ENCODE measurements around the gene CADPS.

CADPS gene

GRCh38 chr3:62556121-62556815, 318.9 kb downstream of the CADPS start:
- DNase-seq (ENCODE audit: low spot score) = no peak

- DNase-seq (ENCODE audit: low spot score) = no peak
Observed at GRCh38 chr3:62554264-62554799, 320.9 kb downstream of the CADPS start.

DNA sequence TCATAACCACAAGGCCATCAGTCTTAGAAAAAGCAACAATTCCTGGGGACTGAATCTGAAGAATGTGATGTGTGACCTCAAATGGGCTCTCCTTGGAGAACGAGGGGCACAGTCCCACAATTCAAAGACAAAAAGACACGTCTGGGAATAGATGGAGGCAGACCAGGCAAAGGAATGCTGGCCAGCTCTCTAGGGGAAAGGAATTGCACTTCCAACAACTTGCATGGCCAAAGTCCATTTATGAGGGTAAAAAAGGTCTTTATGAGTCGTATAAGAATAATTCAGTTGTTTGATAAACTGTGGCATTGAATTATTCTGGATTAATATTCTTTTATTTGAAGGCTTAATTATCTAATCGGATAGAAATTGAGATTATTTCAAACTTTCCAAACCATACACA, 321.4 kb downstream of the CADPS start:
- DNase-seq (ENCODE audit: low spot score) = no peak

GRCh38 chr3:62551556-62551955, 323.7 kb downstream of the CADPS start:
- no peak for DNase-seq (ENCODE audit: low spot score)

- no peak for DNase-seq (ENCODE audit: low spot score)
Observed at GRCh38 chr3:62550439-62550838, 324.8 kb downstream of the CADPS start.

DNA sequence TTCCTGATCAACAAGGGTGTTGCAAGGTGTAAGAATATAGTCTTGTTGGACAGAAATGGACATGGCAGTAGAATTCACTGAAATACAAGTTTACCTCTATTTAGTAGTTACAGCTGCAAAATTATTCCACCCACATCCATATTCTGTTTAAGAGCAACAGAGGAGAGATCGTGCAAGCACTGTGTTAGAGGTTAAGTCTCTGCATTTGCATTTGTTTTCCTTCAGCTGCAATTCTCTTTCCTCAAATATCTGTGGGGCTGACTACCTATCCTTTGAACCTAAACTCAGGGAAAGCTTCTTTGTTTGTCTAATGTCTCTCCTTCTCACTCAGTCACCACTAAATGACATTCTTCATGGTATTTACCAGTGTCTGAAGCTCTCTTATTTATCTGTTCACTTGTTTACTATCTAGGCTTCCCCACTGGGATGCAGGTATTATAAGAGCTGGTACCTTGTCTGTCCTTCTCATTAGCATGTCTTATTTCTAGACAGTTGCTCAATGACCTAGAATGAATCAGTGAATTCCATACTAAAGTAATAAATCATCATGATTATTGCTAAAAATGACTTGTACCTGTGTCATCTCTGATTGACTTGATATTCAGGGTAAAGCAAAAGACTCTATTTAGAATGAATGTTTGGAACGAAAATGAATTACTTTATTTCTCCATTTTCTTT, 326.5 kb downstream of the CADPS start:
- no peak for DNase-seq (ENCODE audit: low spot score)

GRCh38 chr3:62546266-62546665, 328.9 kb downstream of the CADPS start:
- DNase-seq (ENCODE audit: low spot score) = no peak

GRCh38 chr3:62542185-62542584, 333.0 kb downstream of the CADPS start:
- no peak for DNase-seq (ENCODE audit: low spot score)

- DNase-seq (ENCODE audit: low spot score) = no peak
Observed at GRCh38 chr3:62539762-62540161, 335.5 kb downstream of the CADPS start.

DNA sequence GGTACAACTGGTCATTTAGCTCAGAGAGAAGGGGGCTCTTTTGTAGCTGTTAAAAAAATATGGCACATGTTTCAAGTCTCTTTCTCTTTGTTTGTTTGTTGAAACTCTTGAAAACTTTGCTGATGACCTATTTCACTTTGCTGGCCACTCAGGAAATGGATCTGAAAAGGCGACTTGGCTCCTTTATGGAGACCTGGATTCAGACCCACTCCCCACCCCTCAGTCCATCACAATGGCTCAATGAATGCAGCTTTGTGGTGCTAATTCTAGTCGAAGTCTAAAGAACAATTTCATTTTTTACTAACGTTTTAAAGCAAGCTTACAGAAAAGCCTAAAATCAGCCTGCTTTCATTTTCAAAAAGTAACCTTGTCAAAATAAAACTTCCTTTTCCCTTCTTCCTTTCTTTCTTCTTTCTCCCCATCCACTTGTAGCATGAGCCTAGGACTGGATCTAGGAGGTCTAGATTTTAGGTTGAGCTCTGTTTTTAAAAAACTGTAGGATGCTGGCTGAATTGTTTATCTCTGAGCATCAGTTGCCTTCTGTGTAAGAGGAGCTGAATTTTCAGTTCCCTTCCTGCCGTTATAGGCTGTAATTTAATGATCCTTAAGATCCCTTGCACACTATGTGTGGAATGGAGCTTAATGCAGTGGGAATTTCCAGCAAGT, 336.4 kb downstream of the CADPS start:
- no peak for DNase-seq (ENCODE audit: low spot score)

GRCh38 chr3:62534326-62534725, 340.9 kb downstream of the CADPS start:
- DNase-seq (ENCODE audit: low spot score) = no peak

DNA sequence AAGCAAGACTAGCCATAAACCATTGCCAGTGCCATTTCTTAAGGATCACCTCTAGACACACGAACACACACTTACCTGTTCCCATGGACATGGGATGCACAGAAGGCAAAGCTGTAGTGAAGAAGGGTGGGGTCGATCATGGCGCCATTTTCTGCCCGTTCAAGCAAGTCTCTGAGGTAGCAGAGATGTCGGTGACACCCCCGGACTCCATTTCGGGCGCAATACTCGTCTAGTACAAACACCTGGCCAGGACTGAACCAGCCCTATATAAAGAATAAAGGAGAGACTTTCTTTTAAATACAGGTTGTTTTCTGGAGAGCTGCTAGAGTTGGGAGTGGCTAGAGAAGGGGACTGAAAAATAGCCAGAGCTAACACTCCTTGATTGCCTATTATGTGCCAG, 342.4 kb downstream of the CADPS start:
- DNase-seq (ENCODE audit: low spot score) = no peak

GRCh38 chr3:62531981-62532380, 343.2 kb downstream of the CADPS start:
- DNase-seq (ENCODE audit: low spot score) = no peak

- no peak for DNase-seq (ENCODE audit: low spot score)
Observed at GRCh38 chr3:62531493-62531892, 343.7 kb downstream of the CADPS start.

- peak; percentile 21 for DNase-seq (ENCODE audit: low spot score)
Observed at GRCh38 chr3:62529230-62529629, 346.0 kb downstream of the CADPS start.

DNA sequence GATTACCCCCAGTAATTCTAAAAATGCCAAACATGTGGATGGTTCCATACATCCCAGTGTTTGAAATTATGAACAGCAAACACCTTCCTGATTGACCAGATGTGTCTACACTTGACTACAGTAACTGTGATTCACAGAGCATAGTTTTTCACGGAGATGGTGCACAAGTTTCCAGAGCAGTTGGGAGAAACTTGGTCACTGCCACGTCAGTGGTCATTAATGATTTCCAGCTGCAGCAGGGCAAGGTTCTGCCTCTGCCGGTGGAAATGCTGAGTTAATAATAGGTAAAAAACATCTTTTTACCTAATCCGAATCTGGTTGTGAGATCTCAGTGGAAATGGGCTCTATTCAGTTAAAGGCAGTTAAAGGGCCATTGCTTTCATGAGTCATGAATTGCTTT, 347.7 kb downstream of the CADPS start:
- no peak for DNase-seq (ENCODE audit: low spot score)

- DNase-seq (ENCODE audit: low spot score) = no peak
Observed at GRCh38 chr3:62525281-62525680, 349.9 kb downstream of the CADPS start.

- no peak for DNase-seq (ENCODE audit: low spot score)
Observed at GRCh38 chr3:62523672-62524071, 351.5 kb downstream of the CADPS start.

GRCh38 chr3:62521464-62522105, 353.6 kb downstream of the CADPS start:
- no peak for DNase-seq (ENCODE audit: low spot score)

DNA sequence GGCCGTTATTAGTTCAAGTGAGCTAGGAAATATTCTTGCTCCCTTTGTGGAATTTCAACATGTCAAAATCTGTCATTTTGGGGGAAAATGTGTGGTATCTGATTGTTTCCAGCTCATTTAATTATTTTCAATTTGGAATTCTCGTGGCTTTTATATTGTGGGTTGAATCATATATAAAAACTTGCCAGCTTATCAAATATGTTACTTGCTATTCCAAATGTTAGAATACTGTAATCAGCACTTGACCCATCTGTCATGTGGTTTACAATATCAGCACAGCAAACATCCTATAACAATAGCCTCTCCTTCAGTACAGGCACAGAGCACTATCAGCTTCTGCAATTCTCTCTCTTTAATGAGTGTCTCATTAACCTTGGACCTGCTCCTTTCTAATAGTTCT, 371.7 kb downstream of the CADPS start:
- peak; percentile 9 for DNase-seq (ENCODE audit: low spot score)

- no peak for DNase-seq (ENCODE audit: low spot score)
Observed at GRCh38 chr3:62502315-62503300, 372.6 kb downstream of the CADPS start.
